Measurements from ENCODE around the gene SHANK1.
A peak's percentile ranks its signal among the peaks of the same experiment; 100 is the strongest.

The SHANK1 gene

GRCh38 chr19:50676625-50677197, 42.9 kb downstream of the SHANK1 start:
- Histone ChIP-seq H4K20me1 (ENCODE audit: insufficient read depth, low read length) (no peaks in the 10 kb centered on the region), H3K27ac (ENCODE audit: low read length) (no peak overlapping the region), H2AFZ (ENCODE audit: low read depth, low read length) (no peak overlapping the region), H3K4me1 (ENCODE audit: low read length) (peaks cover 13% of the 10 kb centered on the region), H3K79me2 (ENCODE audit: low read length) (no peaks in the 10 kb centered on the region), H3K27me3 (ENCODE audit: low read depth, low read length) (peaks cover 22% of the 10 kb centered on the region), H3K9ac (ENCODE audit: low read length) (no peak overlapping the region), H3K4me2 (ENCODE audit: low read length) (no peak overlapping the region), H3K4me3 (ENCODE audit: low read length) (no peak overlapping the region), H3K9me3 (ENCODE audit: insufficient read depth, low read length) (no peaks in the 10 kb centered on the region), H3K36me3 (replicated peaks; ENCODE audit: low read depth, low read length) (no peaks in the 10 kb centered on the region)
- TF ChIP-seq CTCF (IDR thresholded peaks at IDR 0.05; ENCODE audit: low read depth, low read length) (no peak), EZH2phosphoT487 (IDR thresholded peaks at IDR 0.05; ENCODE audit: low read depth) (no peak)

GRCh38 chr19:50673118-50673517, 46.5 kb downstream of the SHANK1 start:
- Histone ChIP-seq H3K79me2 (ENCODE audit: low read length) (no peaks in the 10 kb centered on the region), H3K4me1 (ENCODE audit: low read length) (no peaks in the 10 kb centered on the region), H2AFZ (ENCODE audit: low read depth, low read length) (no peak overlapping the region), H3K36me3 (replicated peaks; ENCODE audit: low read depth, low read length) (no peaks in the 10 kb centered on the region), H3K4me3 (ENCODE audit: low read length) (no peak overlapping the region), H3K27ac (ENCODE audit: low read length) (no peak overlapping the region), H4K20me1 (ENCODE audit: insufficient read depth, low read length) (no peaks in the 10 kb centered on the region), H3K27me3 (ENCODE audit: low read depth, low read length) (peaks cover 17% of the 10 kb centered on the region), H3K4me2 (ENCODE audit: low read length) (no peak overlapping the region), H3K9me3 (ENCODE audit: insufficient read depth, low read length) (no peaks in the 10 kb centered on the region), H3K9ac (ENCODE audit: low read length) (no peak overlapping the region)
- no peak for TF ChIP-seq CTCF (IDR thresholded peaks at IDR 0.05; ENCODE audit: low read depth, low read length)
- no peak for TF ChIP-seq EZH2phosphoT487 (IDR thresholded peaks at IDR 0.05; ENCODE audit: low read depth)

- Histone ChIP-seq H4K20me1 (ENCODE audit: insufficient read depth, low read length) (no peaks in the 10 kb centered on the region), H3K4me1 (ENCODE audit: low read length) (no peaks in the 10 kb centered on the region), H3K9ac (ENCODE audit: low read length) (no peak overlapping the region), H3K36me3 (replicated peaks; ENCODE audit: low read depth, low read length) (no peaks in the 10 kb centered on the region), H2AFZ (ENCODE audit: low read depth, low read length) (no peak overlapping the region), H3K79me2 (ENCODE audit: low read length) (no peaks in the 10 kb centered on the region), H3K4me2 (ENCODE audit: low read length) (no peak overlapping the region), H3K4me3 (ENCODE audit: low read length) (no peak overlapping the region), H3K9me3 (ENCODE audit: insufficient read depth, low read length) (no peaks in the 10 kb centered on the region), H3K27ac (ENCODE audit: low read length) (no peak overlapping the region), H3K27me3 (ENCODE audit: low read depth, low read length) (peaks cover 6% of the 10 kb centered on the region)
- no peak for TF ChIP-seq EZH2phosphoT487 (IDR thresholded peaks at IDR 0.05; ENCODE audit: low read depth)
- no peak for TF ChIP-seq CTCF (IDR thresholded peaks at IDR 0.05; ENCODE audit: low read depth, low read length)
Observed at GRCh38 chr19:50670102-50670380, 49.6 kb downstream of the SHANK1 start.

GRCh38 chr19:50669302-50670101, 50.1 kb downstream of the SHANK1 start:
- TF ChIP-seq CTCF (IDR thresholded peaks at IDR 0.05; ENCODE audit: low read depth, low read length) (peak; percentile 98), EZH2phosphoT487 (IDR thresholded peaks at IDR 0.05; ENCODE audit: low read depth) (no peak)
- H2AFZ ChIP-seq (ENCODE audit: low read depth, low read length): no peak overlapping the region
- no peaks in the 10 kb centered on the region for H3K36me3 ChIP-seq (replicated peaks; ENCODE audit: low read depth, low read length)
- H3K4me1 ChIP-seq (ENCODE audit: low read length): no peaks in the 10 kb centered on the region
- H3K27me3 ChIP-seq (ENCODE audit: low read depth, low read length): peaks cover 6% of the 10 kb centered on the region
- H3K4me2 ChIP-seq (ENCODE audit: low read length): no peak overlapping the region
- H3K9ac ChIP-seq (ENCODE audit: low read length): no peak overlapping the region
- H3K79me2 ChIP-seq (ENCODE audit: low read length): no peaks in the 10 kb centered on the region
- no peak overlapping the region for H3K4me3 ChIP-seq (ENCODE audit: low read length)
- H3K9me3 ChIP-seq (ENCODE audit: insufficient read depth, low read length): no peaks in the 10 kb centered on the region
- H4K20me1 ChIP-seq (ENCODE audit: insufficient read depth, low read length): no peaks in the 10 kb centered on the region
- no peak overlapping the region for H3K27ac ChIP-seq (ENCODE audit: low read length)
